GM23338 (cell line): ENCODE data around the gene ECE2. TPM values are rescaled to one million over a fixed set of nuclear protein-coding genes. Genes with fewer than 3 reads are reported as not detected.

Experiments used
- ATAC-seq: fragments of 200-7000 bp; cut with Tn5 transposase; 3 replicates; pipeline ENCODE4 v1.9.1; 2020
- DNase-seq: peaks from one replicate; pipeline ENCODE4 v3.0.0-alpha.2; 2015; ENCODE audit warnings: low spot score
- H2AFZ ChIP-seq: fragments of 200-600 bp; sonication (generic); 2 replicates; pipeline ENCODE4 v1.8.0; 2016; ENCODE audit warnings: antibody characterized with exemption, mild to moderate bottlenecking, moderate library complexity
- H3F3A ChIP-seq: fragments of 200-600 bp; sonication (generic); replicated peaks from 2 replicates; pipeline ENCODE4 v1.8.0; 2017; ENCODE audit warnings: antibody characterized with exemption, mixed run types, low read depth
- H3K27ac ChIP-seq: fragments of 200-600 bp; sonication (generic); 2 replicates; pipeline ENCODE4 v1.6.1; 2016; ENCODE audit warnings: low read depth
- H3K27me3 ChIP-seq: fragments of 200-600 bp; sonication (generic); 2 replicates; pipeline ENCODE4 v1.8.0; 2016; ENCODE audit warnings: mild to moderate bottlenecking, mixed run types, moderate library complexity; ENCODE audit not compliant: insufficient read depth
- H3K36me3 ChIP-seq: fragments of 200-600 bp; sonication (generic); 2 replicates; pipeline ENCODE4 v1.8.0; 2016; ENCODE audit warnings: mild to moderate bottlenecking; ENCODE audit not compliant: insufficient read depth
- H3K4me1 ChIP-seq: fragments of 200-600 bp; sonication (generic); 2 replicates; pipeline ENCODE4 v1.8.0; 2016; ENCODE audit warnings: mild to moderate bottlenecking, moderate library complexity; ENCODE audit not compliant: insufficient read depth
- H3K4me2 ChIP-seq: fragments of 200-600 bp; sonication (generic); 2 replicates; pipeline ENCODE4 v1.7.1; 2017; ENCODE audit warnings: mixed run types
- H3K4me3 ChIP-seq: fragments of 200-600 bp; sonication (generic); 2 replicates; pipeline ENCODE4 v1.6.1; 2016; ENCODE audit warnings: mixed run types
- H3K79me2 ChIP-seq: fragments of 200-600 bp; sonication (generic); replicated peaks from 2 replicates; pipeline ENCODE4 v1.8.0; 2017; ENCODE audit warnings: mild to moderate bottlenecking; ENCODE audit not compliant: insufficient read depth
- H3K9me2 ChIP-seq: fragments of 200-600 bp; sonication (generic); 2 replicates; pipeline ENCODE4 v1.8.0; 2017; ENCODE audit not compliant: insufficient read depth
- H4K20me1 ChIP-seq: fragments of 200-600 bp; sonication (generic); replicated peaks from 2 replicates; pipeline ENCODE4 v1.8.0; 2017; ENCODE audit warnings: mild to moderate bottlenecking; ENCODE audit not compliant: insufficient read depth
- H3K27ac Mint-ChIP-seq: 2 replicates; pipeline ENCODE4 v1.8.0; 2020; ENCODE audit warnings: inconsistent platforms, mild to moderate bottlenecking, moderate library complexity, mixed read lengths
- H3K27me3 Mint-ChIP-seq: 3 replicates; pipeline ENCODE4 v1.8.0; 2022; ENCODE audit warnings: low read depth, mild to moderate bottlenecking, moderate library complexity, mixed read lengths, inconsistent platforms; ENCODE audit not compliant: insufficient read depth, poor library complexity
- H3K36me3 Mint-ChIP-seq: 3 replicates; pipeline ENCODE4 v1.8.0; 2021; ENCODE audit warnings: low read depth, mild to moderate bottlenecking, inconsistent platforms, moderate library complexity, mixed read lengths
- H3K4me1 Mint-ChIP-seq: 3 replicates; pipeline ENCODE4 v1.8.0; 2020; ENCODE audit warnings: mild to moderate bottlenecking, inconsistent platforms, mixed read lengths
- H3K4me3 Mint-ChIP-seq: 3 replicates; pipeline ENCODE4 v1.8.0; 2021; ENCODE audit warnings: moderate library complexity, mild to moderate bottlenecking, inconsistent platforms, mixed read lengths
- H3K9me3 Mint-ChIP-seq: 3 replicates; pipeline ENCODE4 v1.8.0; 2020; ENCODE audit warnings: moderate library complexity, mild to moderate bottlenecking, inconsistent platforms, mixed read lengths
- CREB1 ChIP-seq: fragments of 250-450 bp; sonication (Bioruptor Pico); IDR thresholded peaks from 2 replicates; pipeline ENCODE4 v1.5.0; 2020; ENCODE audit warnings: low read depth, mild to moderate bottlenecking, moderate library complexity
- ETS1 ChIP-seq: IDR thresholded peaks from 2 replicates; pipeline ENCODE4 v1.6.1; 2016; ENCODE audit warnings: antibody characterized with exemption
- REST ChIP-seq: IDR thresholded peaks from one replicate; pipeline ENCODE4 v1.6.1; 2018; ENCODE audit warnings: antibody characterized with exemption; ENCODE audit not compliant: unreplicated experiment
- ZNF462 ChIP-seq: fragments of 250-450 bp; sonication (Bioruptor Pico); IDR thresholded peaks from 2 replicates; pipeline ENCODE4 v1.5.0; 2020; ENCODE audit warnings: mild to moderate bottlenecking, moderate library complexity
- polyA plus RNA-seq: library from polyadenylated mRNA; unstranded; fragments of >200 nt; fragmentation: Nextera tagmentation; extraction: Ambion mirVana; gene quantifications from 2 replicates; pipeline ENCODE4 v1.2.1, GENCODE V29; 2016
- total RNA-seq: library from RNA; depleted of rRNA; stranded (reverse); fragments of >200 nt; shearing (Covaris generic); gene quantifications from 2 replicates; pipeline ENCODE4 v1.2.3, GENCODE V29; 2014

ECE2 gene
- total and polyA plus RNA-seq, 2 experiments from 2014 or later = 0.24 to 0.48 TPM

GRCh38 chr3:184314700-184315542 is 39.1 kb downstream of the ECE2 start:
- peak overlapping the region; percentile 92 for H3K4me3 Mint-ChIP-seq
- no peaks in the 10 kb centered on the region for H3K27me3 ChIP-seq
- peaks cover 46% of the 10 kb centered on the region for H3K36me3 Mint-ChIP-seq
- peak overlapping the region; percentile 92 for H3K27ac Mint-ChIP-seq
- no peak overlapping the region for H2AFZ ChIP-seq
- H3K4me1 Mint-ChIP-seq = peaks cover 29% of the 10 kb centered on the region
- peaks cover 8% of the 10 kb centered on the region; the same call in 1 of the 2 replicates for H3F3A ChIP-seq
- H3K9me3 Mint-ChIP-seq = no peaks in the 10 kb centered on the region
- TF ChIP-seq ZNF462 (CRISPR knock-in tag) (no peak), ETS1 (no peak), REST (no peak), CREB1 (CRISPR knock-in tag) (peak; percentile 22; the same call in 1 of the 2 replicates)
- 0 out of 2 replicates have a peak overlapping the region, but pooled peaks have one; percentile 66 for H3K27ac ChIP-seq
- peaks cover 22% of the 10 kb centered on the region for H3K27me3 Mint-ChIP-seq
- DNase-seq = peak; percentile 66
- H3K4me3 ChIP-seq = peak overlapping the region; percentile 92
- peaks cover 52% of the 10 kb centered on the region for H3K79me2 ChIP-seq
- peaks cover 21% of the 10 kb centered on the region for H3K36me3 ChIP-seq
- peak overlapping the region; percentile 93 for H3K4me2 ChIP-seq
- peak; percentile 32 for ATAC-seq
- H3K4me1 ChIP-seq = peaks cover 11% of the 10 kb centered on the region
- H4K20me1 ChIP-seq = peaks cover 39% of the 10 kb centered on the region
- H3K9me2 ChIP-seq = no peaks in the 10 kb centered on the region
